Mucosa of descending colon (tissue), 3 donors: ENCODE measurements around the gene PDIA4. TPM values are rescaled to one million over a fixed set of nuclear protein-coding genes. Genes with fewer than 3 reads are reported as not detected.

ENCODE experiments used
- ATAC-seq: fragments of 200-7000 bp; cut with Tn5 transposase; one replicate; pipeline ENCODE4 v1.9.1; 2020; ENCODE audit warnings: mild to moderate bottlenecking, moderate library complexity
- DNase-seq, 3 donors: peaks; one replicate each; pipeline ENCODE4 v3.0.0-alpha.2; 2020
- H3K36me3 ChIP-seq: fragments of 200-600 bp; one replicate; pipeline ENCODE4 v1.8.0; 2021; ENCODE audit warnings: low read depth, mild to moderate bottlenecking
- H3K4me1 ChIP-seq: fragments of 200-600 bp; one replicate; pipeline ENCODE4 v1.8.0; 2021; ENCODE audit warnings: low read depth, mild to moderate bottlenecking
- H3K4me3 ChIP-seq: fragments of 200-600 bp; one replicate; pipeline ENCODE4 v1.8.0; 2021; ENCODE audit warnings: mild to moderate bottlenecking
- H3K9me3 ChIP-seq: fragments of 200-600 bp; one replicate; pipeline ENCODE4 v1.8.0; 2021; ENCODE audit warnings: mild to moderate bottlenecking
- CTCF ChIP-seq: fragments of 200-600 bp; IDR thresholded peaks from one replicate; pipeline ENCODE4 v1.8.0; 2022; ENCODE audit warnings: antibody characterized with exemption, mild to moderate bottlenecking
- intact Hi-C, 2 donors: fragments of 100-400 bp; cut with DNase I in 1 of 2; cut with micrococcal nuclease in 1 of 2; formaldehyde crosslinking; loops; one replicate each; pipeline versions ENCODE4 v1.11.0 to v1.11.1; 2022; cut with DNase I, micrococcal nuclease
- long read RNA-seq, 2 donors: library from polyadenylated mRNA; unstranded; transcript quantifications; one replicate each; pipeline ENCODE4 v2.0.0, GENCODE V29; 2019 to 2021
- total RNA-seq, 3 donors: library from RNA; stranded (reverse); fragmentation: NEBNext Ultra II Directional in 2 of 3; extraction: Animal tissue kit (Norgen Biotek cat#: 25700) in 2 of 3; gene quantifications; one replicate each; pipeline versions ENCODE4 v1.2.1 to v1.2.4, GENCODE V29; 2021 to 2023
- donor health status: DM: no; HTN: no; CAD: no; lungs with moderate emphysema.
- donor health status: DM: no; HTN: no; CAD: no.
- donor health status: DM: no; HTN: yes; CAD: no.

The PDIA4 gene
- 100 to 1,000 TPM in 2 of 3 donors, 10 to 100 TPM in 1; 78.4 to 211 (median 109) TPM for total RNA-seq
- long read RNA-seq, donor 1, transcript PDIA4-201 (10 exons, 2,903 nt) = major isoform, 113 of 168 reads
- long read RNA-seq, donor 1, partial matches to known transcripts = 37 of 168 reads
- long read RNA-seq, donor 1, other reads (novel, unspliced or antisense) = 17 of 168 reads
- long read RNA-seq, donor 2, transcript PDIA4-201 (10 exons, 2,903 nt) = major isoform, 177 of 214 reads
- long read RNA-seq, donor 2, partial matches to known transcripts = 18 of 214 reads
- long read RNA-seq, donor 2, other reads (novel, unspliced or antisense) = 19 of 214 reads

- H3K4me3 ChIP-seq = peak within 1 kb of the TSS; percentile 91
- H3K9me3 ChIP-seq = no peaks in the 10 kb centered on the region
- DNase-seq (peak; percentile 99 to 100 (median 100)), ATAC-seq (peak; percentile 94)
- H3K36me3 ChIP-seq = no peaks in the 10 kb centered on the region
- TF ChIP-seq CTCF = no peak
- intact Hi-C loops = no loop called here
- peaks cover 10% of the 10 kb centered on the region for H3K4me1 ChIP-seq
These were observed at the start of gene PDIA4 for GRCh38 chr7:149028346-149029109. Gene PDIA4 (minus strand): TSS chr7:149028505. CDS start chr7:149028408, 97 bp downstream.

GRCh38 chr7:149077594-149077993 is 49.3 kb upstream of the PDIA4 start:
- intact Hi-C loops = loop anchor here in 1 of 2 donors (10.0 kb wide), 1 partner anchor 73 kb away; no protein-coding TSS in a partner anchor
- TF ChIP-seq CTCF = no peak
- H3K4me1 ChIP-seq = no peaks in the 10 kb centered on the region
- no peak for ATAC-seq
- H3K9me3 ChIP-seq = no peaks in the 10 kb centered on the region
- no peak overlapping the region for H3K4me3 ChIP-seq
- no peaks in the 10 kb centered on the region for H3K36me3 ChIP-seq
- DNase-seq = no peak

- no peaks in the 10 kb centered on the region for H3K9me3 ChIP-seq
- ATAC-seq (no peak), DNase-seq (no peak)
- H3K4me3 ChIP-seq = no peak overlapping the region
- intact Hi-C loops = loop anchor here in 1 of 2 donors (10.0 kb wide), 1 partner anchor 70 kb away; no protein-coding TSS in a partner anchor
- no peaks in the 10 kb centered on the region for H3K36me3 ChIP-seq
- no peak for TF ChIP-seq CTCF
- H3K4me1 ChIP-seq = no peaks in the 10 kb centered on the region
These were observed 47.0 kb upstream of the PDIA4 start for GRCh38 chr7:149075286-149075685.

GRCh38 chr7:149074116-149074885 is 46.0 kb upstream of the PDIA4 start:
- Histone ChIP-seq H3K4me3 (no peak overlapping the region), H3K4me1 (no peaks in the 10 kb centered on the region), H3K36me3 (no peaks in the 10 kb centered on the region), H3K9me3 (no peaks in the 10 kb centered on the region)
- intact Hi-C loops = loop anchor here in 1 of 2 donors (10.0 kb wide), 1 partner anchor 70 kb away; no protein-coding TSS in a partner anchor
- TF ChIP-seq CTCF = no peak
- no peak for DNase-seq
- no peak for ATAC-seq

GRCh38 chr7:149072438-149072775 is 44.1 kb upstream of the PDIA4 start:
- Histone ChIP-seq H3K4me1 (no peaks in the 10 kb centered on the region), H3K4me3 (no peak overlapping the region), H3K9me3 (no peaks in the 10 kb centered on the region), H3K36me3 (no peaks in the 10 kb centered on the region)
- ATAC-seq (no peak), DNase-seq (no peak)
- TF ChIP-seq CTCF = no peak
- intact Hi-C loops = loop anchor here in 1 of 2 donors (10.0 kb wide), 1 partner anchor 68 kb away; no protein-coding TSS in a partner anchor
